NB4 (cell line): ENCODE data around the gene ENOX1.

ENCODE experiments used
- CTCF ChIP-seq: IDR thresholded peaks from one replicate; pipeline ENCODE4 v1.5.1; 2012; ENCODE audit warnings: low read depth, low read length
- MAX ChIP-seq: IDR thresholded peaks from 2 replicates; pipeline ENCODE4 v1.6.1; 2011; ENCODE audit warnings: low read depth, low read length
- MYC ChIP-seq: IDR thresholded peaks from 2 replicates; pipeline ENCODE4 v1.6.1; 2011; ENCODE audit warnings: low read depth, low read length
- POLR2A ChIP-seq: IDR thresholded peaks from 2 replicates; pipeline ENCODE4 v1.6.1; 2011; ENCODE audit warnings: mild to moderate bottlenecking; ENCODE audit not compliant: insufficient read length; ENCODE audit errors: extremely low read depth

- TF ChIP-seq CTCF = no peak
- no peak for TF ChIP-seq POLR2A
- TF ChIP-seq MAX = no peak
- no peak for TF ChIP-seq MYC
These were observed 564.7 kb downstream of the ENOX1 start for GRCh38 chr13:43222086-43222485.
